Right atrium auricular region (tissue), 2 donors: ENCODE results near the gene UQCRC2. TPM values are rescaled to one million over a fixed set of nuclear protein-coding genes. Genes with fewer than 3 reads are reported as not detected.

Experiments
- DNase-seq: peaks from one replicate; pipeline ENCODE4 v3.0.0-alpha.2; 2019; ENCODE audit warnings: low spot score
- H3K27ac ChIP-seq, 2 donors: fragments of 200-600 bp; sonication (generic); 1 replicate in 1 of 2; 2 replicates in 1 of 2; pipeline ENCODE4 v1.5.1; 2016 to 2019
- H3K27me3 ChIP-seq, 2 donors: fragments of 200-600 bp; sonication (generic); one replicate each; pipeline versions ENCODE4 v1.5.1 to v1.6.0; 2017 to 2019
- H3K36me3 ChIP-seq: fragments of 200-600 bp; sonication (generic); one replicate; pipeline ENCODE4 v1.5.1; 2016
- H3K4me1 ChIP-seq, 2 donors: fragments of 200-600 bp; sonication (generic); one replicate each; pipeline versions ENCODE4 v1.5.1 to v1.6.0; 2017 to 2019
- H3K4me3 ChIP-seq, 2 donors: fragments of 200-600 bp; sonication (generic); 1 replicate in 1 of 2; 2 replicates in 1 of 2; pipeline ENCODE4 v1.5.1; 2017 to 2019; ENCODE audit warnings: mild to moderate bottlenecking in 1 of 2, moderate library complexity in 1 of 2
- H3K9me3 ChIP-seq, 2 donors: fragments of 200-600 bp; sonication (generic); one replicate each; pipeline ENCODE4 v1.5.1; 2019
- total RNA-seq, 2 donors: library from RNA; depleted of rRNA; stranded (reverse); fragments of >200 nt; gene quantifications; one replicate each; pipeline ENCODE4 v1.1.0, GENCODE V29; 2016
- TF ChIP-seq, protein P1 (sequence below), 2 donors: fragments of 200-600 bp; sonication (generic); IDR thresholded peaks; one replicate each; pipeline ENCODE4 v1.5.1; 2019; ENCODE audit warnings: antibody characterized with exemption in 2 of 2

Gene UQCRC2
- total RNA-seq, 2 donors from 2014 or later = 249 to 489 TPM

DNA sequence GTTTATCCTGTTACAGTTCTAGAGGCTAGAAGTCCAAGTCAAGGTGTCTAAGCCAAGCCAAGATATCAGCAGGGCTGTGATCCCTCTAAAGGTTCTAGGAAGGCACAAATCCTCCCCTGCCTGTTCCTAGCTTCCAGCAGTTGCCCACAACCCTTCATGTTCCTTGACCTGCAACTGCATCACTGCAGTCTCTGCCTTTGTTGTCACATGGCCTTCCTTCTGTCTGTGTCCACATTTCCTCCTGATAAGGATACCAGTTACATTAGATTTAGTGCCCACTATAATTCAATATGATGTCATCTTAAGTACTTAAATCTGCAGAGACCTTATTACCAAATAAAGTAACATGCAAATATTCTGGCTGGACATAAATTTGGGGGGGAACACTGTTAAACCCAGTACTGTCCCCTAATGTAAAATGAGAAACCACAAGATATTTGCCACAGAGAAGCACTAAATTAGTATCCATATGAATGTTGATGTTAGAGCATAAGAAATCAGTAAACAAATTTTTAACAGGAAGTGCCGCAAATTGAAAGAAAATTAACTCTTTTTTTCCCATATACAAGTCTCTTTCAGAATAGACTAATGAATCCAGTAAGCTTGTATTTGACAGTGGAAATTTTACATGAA is 4.7 kb downstream of the UQCRC2 start:
- H3K9me3 ChIP-seq = no peaks in the 10 kb centered on the region
- H3K4me1 ChIP-seq = peaks cover 0 to 20% of the 10 kb centered on the region in 2 donors
- peaks cover 69% of the 10 kb centered on the region for H3K36me3 ChIP-seq
- H3K27ac ChIP-seq = no peak overlapping the region
- TF ChIP-seq, protein P1, sequence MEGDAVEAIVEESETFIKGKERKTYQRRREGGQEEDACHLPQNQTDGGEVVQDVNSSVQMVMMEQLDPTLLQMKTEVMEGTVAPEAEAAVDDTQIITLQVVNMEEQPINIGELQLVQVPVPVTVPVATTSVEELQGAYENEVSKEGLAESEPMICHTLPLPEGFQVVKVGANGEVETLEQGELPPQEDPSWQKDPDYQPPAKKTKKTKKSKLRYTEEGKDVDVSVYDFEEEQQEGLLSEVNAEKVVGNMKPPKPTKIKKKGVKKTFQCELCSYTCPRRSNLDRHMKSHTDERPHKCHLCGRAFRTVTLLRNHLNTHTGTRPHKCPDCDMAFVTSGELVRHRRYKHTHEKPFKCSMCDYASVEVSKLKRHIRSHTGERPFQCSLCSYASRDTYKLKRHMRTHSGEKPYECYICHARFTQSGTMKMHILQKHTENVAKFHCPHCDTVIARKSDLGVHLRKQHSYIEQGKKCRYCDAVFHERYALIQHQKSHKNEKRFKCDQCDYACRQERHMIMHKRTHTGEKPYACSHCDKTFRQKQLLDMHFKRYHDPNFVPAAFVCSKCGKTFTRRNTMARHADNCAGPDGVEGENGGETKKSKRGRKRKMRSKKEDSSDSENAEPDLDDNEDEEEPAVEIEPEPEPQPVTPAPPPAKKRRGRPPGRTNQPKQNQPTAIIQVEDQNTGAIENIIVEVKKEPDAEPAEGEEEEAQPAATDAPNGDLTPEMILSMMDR (IDR thresholded peaks at IDR 0.05) = no peak
- no peaks in the 10 kb centered on the region for H3K27me3 ChIP-seq
- H3K4me3 ChIP-seq = no peak overlapping the region
- no peak for DNase-seq

DNA sequence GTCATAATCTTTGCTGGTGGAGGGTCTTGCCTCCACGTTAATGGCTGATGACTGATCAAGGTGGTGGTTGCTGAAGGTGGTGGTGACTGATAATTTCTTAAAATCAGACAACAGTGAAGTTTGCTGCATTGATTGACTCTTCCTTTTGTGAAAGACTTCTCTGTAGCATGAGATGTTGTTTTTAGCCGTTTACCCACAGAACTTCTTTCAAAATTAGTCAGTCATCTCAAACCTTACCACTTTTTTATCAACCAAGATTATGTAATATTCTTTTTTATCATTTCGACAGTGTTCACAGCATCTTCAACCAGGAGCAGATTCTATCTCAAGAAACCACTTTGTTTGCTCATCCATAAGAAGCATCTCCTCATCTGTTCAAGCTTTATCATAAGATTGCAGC is 5.9 kb downstream of the UQCRC2 start:
- peaks cover 0 to 17% of the 10 kb centered on the region in 2 donors for H3K4me1 ChIP-seq
- no peak overlapping the region for H3K27ac ChIP-seq
- H3K4me3 ChIP-seq = no peak overlapping the region
- TF ChIP-seq, protein P1 (IDR thresholded peaks at IDR 0.05) = no peak
- H3K36me3 ChIP-seq = peaks cover 81% of the 10 kb centered on the region
- no peaks in the 10 kb centered on the region for H3K27me3 ChIP-seq
- no peaks in the 10 kb centered on the region for H3K9me3 ChIP-seq
- DNase-seq = no peak

DNA sequence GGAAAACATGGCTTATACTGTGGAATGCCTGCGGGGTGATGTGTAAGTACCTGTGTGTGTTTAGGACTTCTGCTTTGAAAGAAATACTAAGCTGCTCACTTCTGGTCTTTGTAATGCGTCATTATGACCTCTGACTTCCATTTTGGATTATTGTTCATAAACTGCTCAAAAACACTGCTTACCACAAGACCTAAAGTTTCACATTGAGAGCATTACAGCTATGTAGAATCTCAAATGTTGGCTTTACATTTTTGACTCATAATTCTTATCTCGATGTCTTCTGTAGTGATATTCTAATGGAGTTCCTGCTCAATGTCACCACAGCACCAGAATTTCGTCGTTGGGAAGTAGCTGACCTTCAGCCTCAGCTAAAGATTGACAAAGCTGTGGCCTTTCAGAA is 9.3 kb downstream of the UQCRC2 start:
- Histone ChIP-seq H3K9me3 (no peaks in the 10 kb centered on the region), H3K36me3 (peaks cover 100% of the 10 kb centered on the region), H3K4me3 (no peak overlapping the region), H3K4me1 (no peaks in the 10 kb centered on the region), H3K27ac (no peak overlapping the region), H3K27me3 (no peaks in the 10 kb centered on the region)
- DNase-seq = no peak
- TF ChIP-seq, protein P1 (IDR thresholded peaks at IDR 0.05) = no peak

DNA sequence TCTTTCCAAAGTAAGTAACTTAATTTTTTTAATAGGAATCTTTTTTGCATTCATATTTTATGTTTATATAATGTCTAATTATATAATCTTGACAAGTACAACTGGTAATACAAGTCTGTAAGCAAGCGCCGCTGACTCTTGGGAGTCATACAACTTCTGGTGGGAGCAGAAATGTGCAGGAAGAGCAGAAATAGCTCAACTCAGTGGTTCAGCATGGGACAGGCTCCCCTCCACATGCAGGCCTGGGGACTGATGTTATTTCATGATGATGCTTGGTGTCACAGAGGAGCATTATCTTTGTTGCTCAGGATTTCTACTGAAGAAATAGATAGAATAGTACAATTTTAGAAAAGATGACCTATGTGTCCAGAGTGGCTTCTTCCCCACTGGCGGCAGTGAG is 10.7 kb downstream of the UQCRC2 start:
- Histone ChIP-seq H3K9me3 (no peaks in the 10 kb centered on the region), H3K27me3 (no peaks in the 10 kb centered on the region), H3K36me3 (peaks cover 100% of the 10 kb centered on the region), H3K4me1 (no peaks in the 10 kb centered on the region), H3K4me3 (no peak overlapping the region), H3K27ac (no peak overlapping the region)
- TF ChIP-seq, protein P1 (IDR thresholded peaks at IDR 0.05) = no peak
- no peak for DNase-seq

DNA sequence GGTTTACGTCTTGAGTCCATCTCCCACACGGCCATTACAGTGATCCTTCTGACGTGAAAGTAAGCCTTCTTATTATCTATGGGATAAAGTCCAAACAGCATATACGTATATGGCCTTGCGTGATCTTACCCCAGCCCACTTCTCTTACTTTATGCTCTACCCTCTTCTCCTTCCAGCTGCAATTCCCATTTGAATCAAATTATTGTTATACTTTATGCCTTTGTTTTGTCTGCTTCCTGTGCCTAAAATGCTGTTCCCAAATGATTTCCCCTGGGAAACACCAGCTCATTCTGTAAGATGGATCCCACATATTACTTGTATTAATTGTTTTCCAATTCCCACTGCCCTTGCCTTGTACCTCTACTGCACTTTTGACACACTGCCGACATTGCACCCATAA is 11.2 kb downstream of the UQCRC2 start:
- Histone ChIP-seq H3K27ac (no peak overlapping the region), H3K36me3 (peaks cover 99% of the 10 kb centered on the region), H3K4me1 (no peaks in the 10 kb centered on the region), H3K27me3 (no peaks in the 10 kb centered on the region), H3K4me3 (no peak overlapping the region), H3K9me3 (no peaks in the 10 kb centered on the region)
- TF ChIP-seq, protein P1 (IDR thresholded peaks at IDR 0.05) = no peak
- DNase-seq = no peak

DNA sequence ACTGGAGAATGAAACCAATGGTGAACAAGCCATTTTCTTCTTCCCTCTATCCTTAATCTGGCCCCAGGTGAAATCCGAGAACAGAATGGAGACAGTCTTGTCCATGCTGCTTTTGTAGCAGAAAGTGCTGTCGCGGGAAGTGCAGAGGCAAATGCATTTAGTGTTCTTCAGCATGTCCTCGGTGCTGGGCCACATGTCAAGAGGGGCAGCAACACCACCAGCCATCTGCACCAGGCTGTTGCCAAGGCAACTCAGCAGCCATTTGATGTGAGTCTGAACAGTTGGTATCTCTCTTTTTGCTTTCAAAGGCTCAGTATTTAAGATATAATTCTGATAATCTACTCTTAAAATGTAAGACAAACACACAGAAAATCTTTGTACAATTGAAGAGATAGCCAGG is 18.7 kb downstream of the UQCRC2 start:
- TF ChIP-seq, protein P1 (IDR thresholded peaks at IDR 0.05) = no peak
- peaks cover 99% of the 10 kb centered on the region for H3K36me3 ChIP-seq
- H3K4me1 ChIP-seq = no peaks in the 10 kb centered on the region
- H3K27me3 ChIP-seq = no peaks in the 10 kb centered on the region
- H3K4me3 ChIP-seq = no peak overlapping the region
- DNase-seq = no peak
- no peak overlapping the region for H3K27ac ChIP-seq
- H3K9me3 ChIP-seq = no peaks in the 10 kb centered on the region
